Measurements from ENCODE around the gene CRYBA2.

DNA sequence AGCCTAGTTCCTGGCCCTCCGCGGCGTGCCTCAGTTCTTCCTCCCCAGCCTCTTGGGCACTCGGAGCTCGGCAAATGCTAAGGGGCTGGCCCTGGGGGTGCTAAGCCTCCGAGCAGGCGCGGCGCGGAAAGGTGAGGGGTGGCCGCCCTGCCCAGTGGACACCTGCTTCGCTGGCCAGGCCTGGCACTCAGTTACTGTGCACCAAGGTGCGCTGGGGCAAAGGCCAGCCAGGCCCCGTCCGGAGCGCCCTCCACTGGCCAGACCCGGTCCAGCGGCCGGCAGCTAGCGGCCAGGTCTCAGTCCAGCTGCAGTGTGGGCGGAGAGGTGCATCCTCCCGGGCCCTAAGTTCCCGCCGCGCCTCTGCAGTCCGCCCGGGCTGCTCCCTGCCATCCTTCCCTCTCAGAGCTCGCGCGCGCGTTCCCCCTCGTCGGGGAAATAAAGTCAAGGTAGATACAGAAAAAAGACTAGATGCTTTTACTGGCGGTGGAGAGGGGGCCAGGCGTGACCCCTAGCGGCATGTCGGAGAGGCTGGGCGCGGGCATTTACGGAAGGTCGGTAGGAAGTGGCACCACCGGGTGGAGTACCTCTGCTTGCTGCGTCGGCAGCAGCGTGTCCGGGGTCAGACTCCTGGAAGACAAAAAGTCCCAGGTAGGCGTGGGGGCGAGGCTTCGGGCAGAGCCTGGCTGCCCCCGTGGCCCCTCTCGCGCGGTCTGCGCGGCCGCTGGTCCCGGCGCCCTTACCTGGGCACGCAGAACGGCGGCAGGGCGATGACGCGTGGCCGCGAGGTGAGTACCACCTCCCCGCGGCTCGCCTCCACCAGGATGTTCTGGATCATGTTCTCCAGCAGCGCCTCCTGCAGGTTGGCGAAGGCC is 9.4 kb upstream of the CRYBA2 start:
- TF ChIP-seq ZFX (IDR thresholded peaks at IDR 0.05; ENCODE audit: borderline replicate concordance) (no peak), CTCF (IDR thresholded peaks at IDR 0.05) (peak; percentile 91)

Data from 22Rv1 (cell line).